ENCODE data around the gene MAP6D1. TPM values are rescaled to one million over a fixed set of nuclear protein-coding genes. Genes with fewer than 3 reads are reported as not detected.

The MAP6D1 gene
- total RNA-seq, 1 donor from 2014 or later = 1.9 TPM

GRCh38 chr3:183830187-183830586 is 4.8 kb upstream of the MAP6D1 start:
- Mint-ChIP-seq H3K36me3 (ENCODE audit: insufficient read depth) (peaks cover 3% of the 10 kb centered on the region), H3K4me1 (ENCODE audit: low read depth) (peaks cover 2% of the 10 kb centered on the region), H3K9me3 (ENCODE audit: low read depth) (no peaks in the 10 kb centered on the region), H3K27ac (no peak overlapping the region), H3K4me3 (ENCODE audit: low read depth) (no peak overlapping the region), H3K27me3 (no peaks in the 10 kb centered on the region)
- TF ChIP-seq CTCF (IDR thresholded peaks at IDR 0.05; ENCODE audit: unreplicated experiment) = no peak
- no peak for DNase-seq (ENCODE audit: low spot score, unreplicated experiment)

GRCh38 chr3:183829466-183829865 is 4.1 kb upstream of the MAP6D1 start:
- no peak for TF ChIP-seq CTCF (IDR thresholded peaks at IDR 0.05; ENCODE audit: unreplicated experiment)
- Mint-ChIP-seq H3K4me1 (ENCODE audit: low read depth) (peaks cover 3% of the 10 kb centered on the region), H3K4me3 (ENCODE audit: low read depth) (no peak overlapping the region), H3K36me3 (ENCODE audit: insufficient read depth) (peaks cover 3% of the 10 kb centered on the region), H3K9me3 (ENCODE audit: low read depth) (no peaks in the 10 kb centered on the region), H3K27ac (no peak overlapping the region), H3K27me3 (peaks cover under 1% of the 10 kb centered on the region)
- DNase-seq (ENCODE audit: low spot score, unreplicated experiment) = no peak

GRCh38 chr3:183828538-183828870 is 3.1 kb upstream of the MAP6D1 start:
- Mint-ChIP-seq H3K9me3 (ENCODE audit: low read depth) (no peaks in the 10 kb centered on the region), H3K36me3 (ENCODE audit: insufficient read depth) (no peaks in the 10 kb centered on the region), H3K27ac (no peak overlapping the region), H3K27me3 (peaks cover 10% of the 10 kb centered on the region), H3K4me3 (ENCODE audit: low read depth) (no peak overlapping the region), H3K4me1 (ENCODE audit: low read depth) (peaks cover 9% of the 10 kb centered on the region)
- no peak for DNase-seq (ENCODE audit: low spot score, unreplicated experiment)
- no peak for TF ChIP-seq CTCF (IDR thresholded peaks at IDR 0.05; ENCODE audit: unreplicated experiment)

- Mint-ChIP-seq H3K9me3 (ENCODE audit: low read depth) (no peaks in the 10 kb centered on the region), H3K4me3 (ENCODE audit: low read depth) (no peak overlapping the region), H3K27ac (no peak overlapping the region), H3K4me1 (ENCODE audit: low read depth) (peaks cover 9% of the 10 kb centered on the region), H3K27me3 (peaks cover 10% of the 10 kb centered on the region), H3K36me3 (ENCODE audit: insufficient read depth) (no peaks in the 10 kb centered on the region)
- DNase-seq (ENCODE audit: low spot score, unreplicated experiment) = no peak
- no peak for TF ChIP-seq CTCF (IDR thresholded peaks at IDR 0.05; ENCODE audit: unreplicated experiment)
Measured at GRCh38 chr3:183827809-183828537, 2.6 kb upstream of the MAP6D1 start.

GRCh38 chr3:183826448-183827250 is 1.3 kb upstream of the MAP6D1 start:
- H3K4me1 Mint-ChIP-seq (ENCODE audit: low read depth) = peaks cover 9% of the 10 kb centered on the region
- peaks cover 13% of the 10 kb centered on the region for H3K27me3 Mint-ChIP-seq
- no peak overlapping the region for H3K27ac Mint-ChIP-seq
- H3K9me3 Mint-ChIP-seq (ENCODE audit: low read depth) = no peaks in the 10 kb centered on the region
- H3K4me3 Mint-ChIP-seq (ENCODE audit: low read depth) = peak overlapping the region; percentile 64
- DNase-seq (ENCODE audit: low spot score, unreplicated experiment) = no peak
- no peak for TF ChIP-seq CTCF (IDR thresholded peaks at IDR 0.05; ENCODE audit: unreplicated experiment)
- H3K36me3 Mint-ChIP-seq (ENCODE audit: insufficient read depth) = no peaks in the 10 kb centered on the region

Measured in progenitor cell of endocrine pancreas (in vitro differentiated cells).